Panc1 (cell line): ENCODE results near the gene GNPAT. TPM values are rescaled to one million over a fixed set of nuclear protein-coding genes. Genes with fewer than 3 reads are reported as not detected.

Experiments used
- ATAC-seq: fragments of 200-7000 bp; cut with Tn5 transposase; 2 replicates; pipeline ENCODE4 v1.9.1; 2020; ENCODE audit warnings: mild to moderate bottlenecking, moderate library complexity
- BruUV-seq: library from RNA; stranded (reverse); fragments of 400-500 nt; replicated peaks from 2 replicates; lab custom pipeline; 2021; lab: Mats Ljungman, UMichigan
- CTCF ChIA-PET: fragments of 300-600 bp; sonication (Branson Sonifier 250); formaldehyde crosslinking; loops from one replicate; lab custom pipeline; 2022; ENCODE audit warnings: antibody characterized with exemption; lab: Charles Lee
- POLR2A ChIA-PET: fragments of 300-600 bp; sonication (Branson Sonifier 250); formaldehyde crosslinking; loops from one replicate; lab custom pipeline; 2022; ENCODE audit warnings: antibody characterized with exemption; lab: Charles Lee
- DNase-seq: peaks from one replicate; pipeline ENCODE4 v3.0.0-alpha.2; 2010; ENCODE audit warnings: low read depth, low spot score
- H3K27ac ChIP-seq: 2 replicates; pipeline ENCODE4 v1.5.1; 2011; ENCODE audit warnings: mild to moderate bottlenecking, low read length, inconsistent platforms
- H3K27me3 ChIP-seq: fragments of 200-500 bp; sonication (Bioruptor generic); 2 replicates; pipeline ENCODE4 v1.6.0; 2014; ENCODE audit warnings: low read length, inconsistent platforms; ENCODE audit not compliant: control insufficient read depth, insufficient read depth
- H3K36me3 ChIP-seq: fragments of 200-500 bp; sonication (Bioruptor generic); 2 replicates; pipeline ENCODE4 v1.5.1; 2014; ENCODE audit warnings: inconsistent platforms, mild to moderate bottlenecking, low read length, moderate library complexity; ENCODE audit not compliant: control insufficient read depth, insufficient read depth
- H3K4me1 ChIP-seq: 2 replicates; pipeline ENCODE4 v1.5.1; 2011; ENCODE audit warnings: inconsistent platforms, mild to moderate bottlenecking, low read length, moderate library complexity; ENCODE audit not compliant: control insufficient read depth, insufficient read depth
- H3K4me3 ChIP-seq, 2 experiments: 2 replicates each; pipeline ENCODE4 v1.5.1; 2011 to 2012; ENCODE audit warnings: low read depth in 2 of 2, low read length in 2 of 2, mild to moderate bottlenecking in 2 of 2, inconsistent platforms in 1 of 2, moderate library complexity in 1 of 2
- H3K9me3 ChIP-seq: fragments of 200-500 bp; sonication (Bioruptor generic); 2 replicates; pipeline ENCODE4 v1.5.1; 2014; ENCODE audit warnings: low read depth, mild to moderate bottlenecking, inconsistent platforms, low read length, moderate library complexity; ENCODE audit not compliant: control insufficient read depth, insufficient read depth
- CTCF ChIP-seq: fragments of 450-650 bp; IDR thresholded peaks from 2 replicates; pipeline ENCODE4 v1.5.1; 2017; ENCODE audit warnings: mild to moderate bottlenecking
- POLR2AphosphoS5 ChIP-seq: IDR thresholded peaks from 2 replicates; pipeline ENCODE4 v1.6.1; 2012; ENCODE audit warnings: mild to moderate bottlenecking, low read depth, low read length, moderate library complexity
- REST ChIP-seq, 2 experiments: IDR thresholded peaks; 2 replicates each; pipeline ENCODE4 v1.6.1; 2011 to 2012; ENCODE audit warnings: low read depth in 2 of 2, control low read depth in 1 of 2, low read length in 1 of 2, mild to moderate bottlenecking in 1 of 2, moderate library complexity in 1 of 2; ENCODE audit not compliant: insufficient read depth in 1 of 2
- SIN3A ChIP-seq: IDR thresholded peaks from 2 replicates; pipeline ENCODE4 v1.6.1; 2012; ENCODE audit warnings: low read depth, mild to moderate bottlenecking, low read length, moderate library complexity, borderline replicate concordance; ENCODE audit not compliant: insufficient read depth
- TCF7L2 ChIP-seq: IDR thresholded peaks from 2 replicates; pipeline ENCODE4 v1.6.1; 2011; ENCODE audit warnings: mild to moderate bottlenecking, low read depth, low read length, inconsistent platforms
- in situ Hi-C: cut with HindIII; loops from 2 replicates; pipeline ENCODE4 v1.10.0; 2016; ENCODE audit warnings: low sequenced_read_pairs, low pct_unique_long_range_greater_than_20kb
- intact Hi-C: fragments of 100-400 bp; cut with micrococcal nuclease; formaldehyde crosslinking; loops from one replicate; pipeline ENCODE4 v1.10.0; 2022; ENCODE audit not compliant: unreplicated experiment
- total RNA-seq: library from RNA; stranded (reverse); gene quantifications from one replicate; pipeline ENCODE4 v1.2.1, GENCODE V29; 2021; ENCODE audit not compliant: unreplicated experiment

GNPAT gene
- total RNA-seq, 1 experiment from 2014 or later, result 42.5 TPM

GRCh38 chr1:231260351-231260750, 19.3 kb downstream of the GNPAT start:
- DNase-seq (no peak), ATAC-seq (no peak)
- H3K36me3 ChIP-seq, result peaks cover 28% of the 10 kb centered on the region
- no peak overlapping the region for H3K27ac ChIP-seq
- TF ChIP-seq REST (IDR thresholded peaks at IDR 0.05; ENCODE audit: insufficient read depth in 1 of 2, low read depth in 2 of 2, low read length in 1 of 2), result no peak
- TF ChIP-seq TCF7L2, result no peak
- TF ChIP-seq POLR2AphosphoS5, result no peak
- no peak for TF ChIP-seq CTCF
- TF ChIP-seq SIN3A, result no peak
- ChIA-PET POLR2A (no interaction called here), CTCF (interaction anchor here (0.7 kb wide), 1 partner anchor 407 kb away, joined by 3 read pairs; no protein-coding TSS in a partner anchor)
- H3K4me1 ChIP-seq, result no peaks in the 10 kb centered on the region
- H3K27me3 ChIP-seq, result no peaks in the 10 kb centered on the region
- in situ Hi-C loops, result no loop called here
- H3K4me3 ChIP-seq, result no peak overlapping the region
- intact Hi-C loops, result no loop called here
- peaks cover 12% of the 10 kb centered on the region; the same call in 1 of the 2 replicates for H3K9me3 ChIP-seq
- no TSS peak for BruUV-seq

- Histone ChIP-seq H3K36me3 (peaks cover 41% of the 10 kb centered on the region), H3K9me3 (peaks cover 11% of the 10 kb centered on the region; the same call in 1 of the 2 replicates), H3K4me1 (no peaks in the 10 kb centered on the region), H3K4me3 (no peak overlapping the region), H3K27ac (no peak overlapping the region), H3K27me3 (no peaks in the 10 kb centered on the region)
- intact Hi-C loops, result no loop called here
- in situ Hi-C loops, result no loop called here
- no peak for DNase-seq
- TF ChIP-seq POLR2AphosphoS5, result no peak
- no peak for TF ChIP-seq CTCF
- TF ChIP-seq SIN3A, result no peak
- no peak for TF ChIP-seq TCF7L2
- TF ChIP-seq REST (IDR thresholded peaks at IDR 0.05; ENCODE audit: insufficient read depth in 1 of 2, low read depth in 2 of 2, low read length in 1 of 2), result no peak
- POLR2A ChIA-PET, result no interaction called here
- no peak for ATAC-seq
- CTCF ChIA-PET, result no interaction called here
- BruUV-seq, result no TSS peak
Measured at GRCh38 chr1:231264642-231265041, 23.6 kb downstream of the GNPAT start.
